PC-3 (cell line): ENCODE measurements around the gene TBC1D5. TPM values are rescaled to one million over a fixed set of nuclear protein-coding genes. Genes with fewer than 3 reads are reported as not detected.

Source experiments
- ATAC-seq: fragments of 200-7000 bp; cut with Tn5 transposase; 2 replicates; pipeline ENCODE4 v1.9.1; 2020; ENCODE audit warnings: mild to moderate bottlenecking, moderate library complexity
- BruUV-seq: library from RNA; stranded (reverse); fragments of 400-500 nt; replicated peaks from 2 replicates; lab custom pipeline; 2021; lab: Mats Ljungman, UMichigan
- CTCF ChIA-PET: fragments of 300-600 bp; sonication (Branson Sonifier 250); formaldehyde crosslinking; loops from one replicate; lab custom pipeline; 2022; ENCODE audit warnings: antibody characterized with exemption; lab: Charles Lee
- POLR2A ChIA-PET: fragments of 300-600 bp; sonication (Branson Sonifier 250); formaldehyde crosslinking; loops from one replicate; lab custom pipeline; 2022; ENCODE audit warnings: antibody characterized with exemption; ENCODE audit not compliant: unreplicated experiment; lab: Charles Lee
- DNase-seq: peaks from one replicate; pipeline ENCODE4 v3.0.0-alpha.2; 2015
- H2AFZ ChIP-seq: fragments of 300-600 bp; sonication (generic); 2 replicates; pipeline ENCODE4 v1.6.0; 2016; ENCODE audit warnings: antibody characterized with exemption, low read length
- H3F3A ChIP-seq: fragments of 300-600 bp; sonication (generic); one replicate; pipeline ENCODE4 v1.6.0; 2017; ENCODE audit warnings: antibody characterized with exemption, low read length, control low read depth, mild to moderate bottlenecking; ENCODE audit not compliant: unreplicated experiment
- H3K27ac ChIP-seq: fragments of 300-600 bp; sonication (generic); 2 replicates; pipeline ENCODE4 v1.5.1; 2016; ENCODE audit warnings: mild to moderate bottlenecking, low read length
- H3K27me3 ChIP-seq: fragments of 300-600 bp; sonication (generic); 2 replicates; pipeline ENCODE4 v1.6.1; 2016; ENCODE audit warnings: low read length, mixed read lengths
- H3K36me3 ChIP-seq: fragments of 300-600 bp; sonication (generic); 2 replicates; pipeline ENCODE4 v1.6.1; 2016; ENCODE audit warnings: low read depth, mixed run types, low read length, mixed read lengths
- H3K4me1 ChIP-seq: fragments of 300-600 bp; sonication (generic); 2 replicates; pipeline ENCODE4 v1.5.1; 2016; ENCODE audit warnings: low read length; ENCODE audit not compliant: insufficient read depth
- H3K4me2 ChIP-seq: fragments of 300-600 bp; sonication (generic); 2 replicates; pipeline ENCODE4 v1.6.0; 2016; ENCODE audit warnings: low read length
- H3K4me3 ChIP-seq: fragments of 300-600 bp; sonication (generic); 2 replicates; pipeline ENCODE4 v1.5.1; 2016; ENCODE audit warnings: mild to moderate bottlenecking, low read length, mixed read lengths
- H3K79me2 ChIP-seq: fragments of 300-600 bp; sonication (generic); 2 replicates; pipeline ENCODE4 v1.6.1; 2017; ENCODE audit warnings: low read length, mixed read lengths
- H3K9ac ChIP-seq: fragments of 300-600 bp; sonication (generic); 2 replicates; pipeline ENCODE4 v1.6.0; 2016; ENCODE audit warnings: mild to moderate bottlenecking, low read length
- H3K9me2 ChIP-seq: fragments of 300-600 bp; sonication (generic); replicated peaks from 2 replicates; pipeline ENCODE4 v1.6.1; 2016; ENCODE audit warnings: mixed run types, low read length, mixed read lengths
- H3K9me3 ChIP-seq: fragments of 300-600 bp; sonication (generic); 2 replicates; pipeline ENCODE4 v1.6.1; 2016; ENCODE audit warnings: low read length, mixed read lengths
- H4K20me1 ChIP-seq: fragments of 300-600 bp; sonication (generic); 2 replicates; pipeline ENCODE4 v1.6.1; 2016; ENCODE audit warnings: low read length, mixed read lengths
- CTCF ChIP-seq: fragments of 300-600 bp; sonication (generic); conservative IDR thresholded peaks from 2 replicates; pipeline ENCODE4 v1.5.1; 2017; ENCODE audit warnings: antibody characterized with exemption, low read depth, mild to moderate bottlenecking, low read length
- EZH2 ChIP-seq: fragments of 300-600 bp; sonication (generic); IDR thresholded peaks from one replicate; pipeline ENCODE4 v1.6.1; 2017; ENCODE audit warnings: antibody characterized with exemption, mild to moderate bottlenecking, low read length; ENCODE audit not compliant: unreplicated experiment
- EZH2phosphoT487 ChIP-seq: fragments of 300-600 bp; sonication (generic); IDR thresholded peaks from 2 replicates; pipeline ENCODE4 v1.6.1; 2018; ENCODE audit warnings: mild to moderate bottlenecking, antibody characterized with exemption, low read length, borderline replicate concordance
- intact Hi-C: fragments of 100-400 bp; cut with micrococcal nuclease; formaldehyde crosslinking; loops from 2 replicates; pipeline ENCODE4 v1.9.0; 2023
- total RNA-seq: library from RNA; depleted of rRNA; stranded (reverse); fragments of >200 nt; gene quantifications from 2 replicates; pipeline ENCODE4 v1.2.3, GENCODE V29; 2014

TBC1D5 gene
- total RNA-seq, 1 experiment from 2014 or later, result 54.5 TPM

DNA sequence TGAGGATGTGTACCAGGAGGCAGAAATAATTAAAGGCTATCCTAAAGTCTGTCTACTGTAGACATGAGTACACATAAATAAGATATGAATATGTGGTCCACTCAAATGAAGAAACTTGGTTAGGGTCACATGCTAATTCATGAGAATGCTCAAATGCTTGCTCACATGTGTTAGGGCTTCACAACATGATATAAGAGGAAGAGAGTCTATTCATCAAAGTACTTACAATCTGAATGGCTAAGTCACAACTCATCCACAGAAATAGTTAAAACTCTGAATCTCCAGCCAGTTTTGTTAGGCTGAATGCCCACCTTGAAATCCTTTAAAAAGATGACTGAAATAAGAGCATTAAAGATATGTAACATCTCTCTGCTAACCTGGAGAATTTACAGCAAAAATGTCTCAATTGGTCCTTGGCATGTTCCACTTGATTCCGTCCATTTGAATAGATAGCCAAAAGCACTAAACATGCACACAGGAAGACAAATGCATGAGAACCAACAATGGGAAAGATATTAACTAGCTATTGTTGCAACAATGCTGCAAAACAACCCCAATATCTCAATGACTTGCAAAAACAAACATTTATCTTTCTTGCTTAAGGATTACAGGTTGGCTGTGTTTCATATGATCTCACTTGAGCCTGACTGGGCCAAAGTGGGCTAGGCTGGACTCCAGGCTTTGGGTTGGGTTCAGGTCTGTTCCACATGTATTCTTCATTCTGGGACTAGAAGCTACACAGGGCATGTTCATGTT, 10.6 kb upstream of the TBC1D5 start:
- no peaks in the 10 kb centered on the region for H4K20me1 ChIP-seq
- no peak overlapping the region for H3K4me3 ChIP-seq
- POLR2A ChIA-PET, result no interaction called here
- H3K9ac ChIP-seq, result no peak overlapping the region
- no peaks in the 10 kb centered on the region for H3K79me2 ChIP-seq
- H3F3A ChIP-seq, result no peaks in the 10 kb centered on the region
- no peak overlapping the region for H3K27ac ChIP-seq
- DNase-seq, result no peak
- H3K4me2 ChIP-seq, result no peak overlapping the region
- intact Hi-C loops, result no loop called here
- H3K9me3 ChIP-seq, result no peaks in the 10 kb centered on the region
- CTCF ChIA-PET, result no interaction called here
- no peak; the same call in 1 of the 2 replicates for ATAC-seq
- no TSS peak for BruUV-seq
- H3K27me3 ChIP-seq, result no peaks in the 10 kb centered on the region
- H3K9me2 ChIP-seq, result no peaks in the 10 kb centered on the region
- no peak overlapping the region for H2AFZ ChIP-seq
- no peaks in the 10 kb centered on the region for H3K4me1 ChIP-seq
- no peaks in the 10 kb centered on the region for H3K36me3 ChIP-seq
- TF ChIP-seq EZH2phosphoT487, result no peak
- no peak for TF ChIP-seq CTCF
- no peak for TF ChIP-seq EZH2

DNA sequence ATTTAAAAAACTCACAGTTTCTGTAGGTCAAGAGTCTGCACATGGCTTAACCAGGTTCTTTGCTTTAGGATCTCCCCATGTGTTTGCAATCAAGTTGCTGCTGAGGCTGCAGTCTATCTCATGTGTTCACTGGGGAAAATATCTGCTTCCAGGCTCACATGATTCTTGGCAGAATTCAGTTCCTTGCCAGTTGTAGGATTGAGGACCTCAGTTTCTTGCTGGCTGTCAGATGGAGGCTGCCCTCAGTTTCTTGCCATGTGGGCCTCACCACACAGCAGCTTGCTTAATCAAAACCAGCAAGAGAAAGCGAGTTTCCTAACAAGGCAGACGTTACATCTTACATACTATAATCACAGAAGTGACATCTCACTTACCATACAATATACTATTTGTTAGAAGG, 10.0 kb upstream of the TBC1D5 start:
- Histone ChIP-seq H4K20me1 (no peaks in the 10 kb centered on the region), H3K36me3 (no peaks in the 10 kb centered on the region), H2AFZ (no peak overlapping the region), H3K79me2 (no peaks in the 10 kb centered on the region), H3K27ac (no peak overlapping the region), H3K4me2 (no peak overlapping the region), H3K9me3 (no peaks in the 10 kb centered on the region), H3K4me3 (no peak overlapping the region), H3K27me3 (no peaks in the 10 kb centered on the region), H3K9ac (no peak overlapping the region), H3K4me1 (no peaks in the 10 kb centered on the region), H3F3A (no peaks in the 10 kb centered on the region), H3K9me2 (no peaks in the 10 kb centered on the region)
- intact Hi-C loops, result no loop called here
- no peak for TF ChIP-seq EZH2phosphoT487
- TF ChIP-seq CTCF, result no peak
- no peak for TF ChIP-seq EZH2
- DNase-seq (no peak), ATAC-seq (no peak)
- ChIA-PET POLR2A (no interaction called here), CTCF (no interaction called here)
- no TSS peak for BruUV-seq

DNA sequence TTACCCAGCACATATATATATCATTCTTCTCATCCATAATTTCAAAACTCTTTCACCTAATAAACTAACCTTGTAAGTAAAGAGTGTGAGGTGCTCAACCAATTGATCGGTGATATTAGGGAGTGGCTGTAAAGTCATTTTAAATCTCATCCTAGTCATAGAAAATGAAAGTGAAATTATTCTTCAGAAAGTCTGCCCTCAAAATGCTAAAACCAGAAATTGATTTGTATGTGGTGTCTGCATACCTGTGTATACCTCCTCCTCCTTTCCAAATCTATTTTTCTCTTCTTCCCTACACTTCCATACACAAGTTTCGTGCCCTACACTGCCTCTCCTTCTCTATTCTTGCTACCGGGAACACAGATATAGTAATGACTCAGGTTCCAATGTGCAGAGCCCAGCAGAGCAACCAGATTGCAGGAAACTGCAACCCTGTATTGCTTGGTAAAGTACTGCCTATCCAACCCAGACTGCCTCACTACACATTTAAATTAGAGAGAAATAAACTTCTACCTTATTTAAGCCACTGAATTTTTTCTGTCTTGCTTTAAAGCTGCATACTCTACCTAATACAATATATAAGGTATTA, 7.4 kb upstream of the TBC1D5 start:
- no peaks in the 10 kb centered on the region for H3F3A ChIP-seq
- POLR2A ChIA-PET, result no interaction called here
- H3K79me2 ChIP-seq, result no peaks in the 10 kb centered on the region
- BruUV-seq, result no TSS peak
- intact Hi-C loops, result loop anchor here (10.0 kb wide), 1 partner anchor 345 kb away; no protein-coding TSS in a partner anchor
- no peaks in the 10 kb centered on the region for H3K9me3 ChIP-seq
- H4K20me1 ChIP-seq, result no peaks in the 10 kb centered on the region
- TF ChIP-seq EZH2 (no peak), CTCF (no peak), EZH2phosphoT487 (no peak)
- H3K4me1 ChIP-seq, result no peaks in the 10 kb centered on the region
- H3K4me3 ChIP-seq, result no peak overlapping the region
- H3K27ac ChIP-seq, result no peak overlapping the region
- H2AFZ ChIP-seq, result no peak overlapping the region
- no peaks in the 10 kb centered on the region for H3K27me3 ChIP-seq
- no peaks in the 10 kb centered on the region for H3K9me2 ChIP-seq
- CTCF ChIA-PET, result no interaction called here
- no peak overlapping the region for H3K4me2 ChIP-seq
- H3K9ac ChIP-seq, result no peak overlapping the region
- DNase-seq, result no peak
- no peaks in the 10 kb centered on the region for H3K36me3 ChIP-seq
- ATAC-seq, result no peak
